Breast epithelium (tissue), 3 donors: Measurements from ENCODE around the gene TMTC2.

ENCODE experiments used
- CTCF ChIP-seq, 3 donors: fragments of 450-650 bp; IDR thresholded peaks; one replicate each; pipeline ENCODE4 v1.5.1; 2016 to 2017; ENCODE audit warnings: antibody characterized with exemption in 3 of 3, mild to moderate bottlenecking in 3 of 3, moderate library complexity in 3 of 3
- POLR2A ChIP-seq: fragments of 450-650 bp; IDR thresholded peaks from one replicate; pipeline ENCODE4 v1.6.1; 2016; ENCODE audit warnings: antibody characterized with exemption, mild to moderate bottlenecking, moderate library complexity

- TF ChIP-seq CTCF (IDR thresholded peaks at IDR 0.05) (no peak), POLR2A (no peak)
Observed at GRCh38 chr12:83005534-83006197, 319.0 kb downstream of the TMTC2 start.
